ENCODE measurements around the gene SELENOV. TPM values are rescaled to one million over a fixed set of nuclear protein-coding genes. Genes with fewer than 3 reads are reported as not detected.

SELENOV gene
- total and polyA plus RNA-seq, 9 of the 15 experiments (the other 6 are each of a cell fraction or from before 2014, with no cell fraction given) = 0.04 to 0.09 (median 0.06) TPM; not detected in 4

- FAIRE-seq (no peak), DNase-seq (ENCODE audit: extremely low read depth in 1 of 4, low spot score in 3 of 4) (no peak), ATAC-seq (no peak)
- H3K27ac ChIP-seq (ENCODE audit: extremely low read depth, low read depth, low read length) = no peak overlapping the region
- H3K27me3 ChIP-seq (ENCODE audit: control insufficient read depth in 2 of 2, insufficient read depth in 2 of 2, low read length in 2 of 2) = peaks cover 17 to 28% of the 10 kb centered on the region in 2 experiments; a peak in 4 of 5 replicates
- no TSS peak for BruUV-seq (replicated peaks)
- H3K4me2 ChIP-seq (ENCODE audit: insufficient read depth, low read length) = no peak overlapping the region
- in situ Hi-C loops (cut with MboI) = no loop called here
- H3K36me3 ChIP-seq (ENCODE audit: control insufficient read depth, insufficient read depth, low read length) = no peaks in the 10 kb centered on the region
- no peaks in the 10 kb centered on the region; a peak in 1 of 5 replicates for H3K4me1 ChIP-seq (replicated peaks in 1 of 2; ENCODE audit: control insufficient read depth in 2 of 2, insufficient read depth in 2 of 2, low read length in 2 of 2)
- CTCF ChIA-PET (ENCODE audit: low intra/inter-chr PET ratio) = no interaction called here
- H3K9ac ChIP-seq (ENCODE audit: insufficient read depth in 1 of 2, low read depth in 2 of 2, low read length in 2 of 2) = no peak overlapping the region
- 0% methylated on average over 1 of the region's 1 CpG for WGBS (ENCODE audit: insufficient coverage, low coverage, missing lambda C conversion rate)
- intact Hi-C loops (cut with micrococcal nuclease) = loop anchor here (10.0 kb wide), 1 partner anchor 209 kb away; no protein-coding TSS in a partner anchor
- no peaks in the 10 kb centered on the region for H3K9me1 ChIP-seq (ENCODE audit: control insufficient read depth, insufficient read depth, low read length)
- no peaks in the 10 kb centered on the region for H4K20me1 ChIP-seq (replicated peaks; ENCODE audit: control insufficient read depth, insufficient read depth, low read length)
- no peak overlapping the region for H2AFZ ChIP-seq (ENCODE audit: low read depth, low read length)
- H3K9me3 ChIP-seq (replicated peaks; ENCODE audit: control insufficient read depth, insufficient read depth, low read depth, low read length) = no peaks in the 10 kb centered on the region
- POLR2A ChIA-PET = no interaction called here
- H3K4me3 ChIP-seq = no peak overlapping the region
- no peaks in the 10 kb centered on the region for H3K79me2 ChIP-seq (ENCODE audit: control insufficient read depth, insufficient read depth, low read length)
- no peak for TF ChIP-seq TBP (optimal IDR thresholded peaks at IDR 0.05; ENCODE audit: low read depth, low read length)
- TF ChIP-seq, protein P1, sequence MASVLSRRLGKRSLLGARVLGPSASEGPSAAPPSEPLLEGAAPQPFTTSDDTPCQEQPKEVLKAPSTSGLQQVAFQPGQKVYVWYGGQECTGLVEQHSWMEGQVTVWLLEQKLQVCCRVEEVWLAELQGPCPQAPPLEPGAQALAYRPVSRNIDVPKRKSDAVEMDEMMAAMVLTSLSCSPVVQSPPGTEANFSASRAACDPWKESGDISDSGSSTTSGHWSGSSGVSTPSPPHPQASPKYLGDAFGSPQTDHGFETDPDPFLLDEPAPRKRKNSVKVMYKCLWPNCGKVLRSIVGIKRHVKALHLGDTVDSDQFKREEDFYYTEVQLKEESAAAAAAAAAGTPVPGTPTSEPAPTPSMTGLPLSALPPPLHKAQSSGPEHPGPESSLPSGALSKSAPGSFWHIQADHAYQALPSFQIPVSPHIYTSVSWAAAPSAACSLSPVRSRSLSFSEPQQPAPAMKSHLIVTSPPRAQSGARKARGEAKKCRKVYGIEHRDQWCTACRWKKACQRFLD (CRISPR knock-in tag; IDR thresholded peaks at IDR 0.05) = no peak
- no peak for TF ChIP-seq ZNF518B (CRISPR knock-in tag; IDR thresholded peaks at IDR 0.05)
- TF ChIP-seq FOXJ3 (CRISPR knock-in tag; IDR thresholded peaks at IDR 0.05) = no peak
- TF ChIP-seq, protein P2, sequence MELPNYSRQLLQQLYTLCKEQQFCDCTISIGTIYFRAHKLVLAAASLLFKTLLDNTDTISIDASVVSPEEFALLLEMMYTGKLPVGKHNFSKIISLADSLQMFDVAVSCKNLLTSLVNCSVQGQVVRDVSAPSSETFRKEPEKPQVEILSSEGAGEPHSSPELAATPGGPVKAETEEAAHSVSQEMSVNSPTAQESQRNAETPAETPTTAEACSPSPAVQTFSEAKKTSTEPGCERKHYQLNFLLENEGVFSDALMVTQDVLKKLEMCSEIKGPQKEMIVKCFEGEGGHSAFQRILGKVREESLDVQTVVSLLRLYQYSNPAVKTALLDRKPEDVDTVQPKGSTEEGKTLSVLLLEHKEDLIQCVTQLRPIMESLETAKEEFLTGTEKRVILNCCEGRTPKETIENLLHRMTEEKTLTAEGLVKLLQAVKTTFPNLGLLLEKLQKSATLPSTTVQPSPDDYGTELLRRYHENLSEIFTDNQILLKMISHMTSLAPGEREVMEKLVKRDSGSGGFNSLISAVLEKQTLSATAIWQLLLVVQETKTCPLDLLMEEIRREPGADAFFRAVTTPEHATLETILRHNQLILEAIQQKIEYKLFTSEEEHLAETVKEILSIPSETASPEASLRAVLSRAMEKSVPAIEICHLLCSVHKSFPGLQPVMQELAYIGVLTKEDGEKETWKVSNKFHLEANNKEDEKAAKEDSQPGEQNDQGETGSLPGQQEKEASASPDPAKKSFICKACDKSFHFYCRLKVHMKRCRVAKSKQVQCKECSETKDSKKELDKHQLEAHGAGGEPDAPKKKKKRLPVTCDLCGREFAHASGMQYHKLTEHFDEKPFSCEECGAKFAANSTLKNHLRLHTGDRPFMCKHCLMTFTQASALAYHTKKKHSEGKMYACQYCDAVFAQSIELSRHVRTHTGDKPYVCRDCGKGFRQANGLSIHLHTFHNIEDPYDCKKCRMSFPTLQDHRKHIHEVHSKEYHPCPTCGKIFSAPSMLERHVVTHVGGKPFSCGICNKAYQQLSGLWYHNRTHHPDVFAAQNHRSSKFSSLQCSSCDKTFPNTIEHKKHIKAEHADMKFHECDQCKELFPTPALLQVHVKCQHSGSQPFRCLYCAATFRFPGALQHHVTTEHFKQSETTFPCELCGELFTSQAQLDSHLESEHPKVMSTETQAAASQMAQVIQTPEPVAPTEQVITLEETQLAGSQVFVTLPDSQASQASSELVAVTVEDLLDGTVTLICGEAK (IDR thresholded peaks at IDR 0.05) = no peak
- TF ChIP-seq, protein P2 (CRISPR knock-in tag; IDR thresholded peaks at IDR 0.05) = no peak
These were observed 40.9 kb downstream of the SELENOV start for GRCh38 chr19:39555883-39556282.

All from K562 (cell line).